Iris pigment epithelial cell (primary cell): ENCODE results near the gene NELL1.

Experiments
- DNase-seq: peaks from one replicate; pipeline ENCODE4 v3.0.0-alpha.2; 2011; ENCODE audit warnings: low read depth

NELL1 gene

GRCh38 chr11:21426931-21427330 is 757.5 kb downstream of the NELL1 start:
- no peak for DNase-seq

- no peak for DNase-seq
These were observed 758.3 kb downstream of the NELL1 start for GRCh38 chr11:21427726-21428125.

GRCh38 chr11:21428796-21429195 is 759.4 kb downstream of the NELL1 start:
- no peak for DNase-seq

- DNase-seq, result no peak
These were observed 760.0 kb downstream of the NELL1 start for GRCh38 chr11:21429401-21429800.

GRCh38 chr11:21430537-21430936 is 761.2 kb downstream of the NELL1 start:
- no peak for DNase-seq

GRCh38 chr11:21446939-21447590 is 777.7 kb downstream of the NELL1 start:
- no peak for DNase-seq

- DNase-seq, result no peak
These were observed 778.5 kb downstream of the NELL1 start for GRCh38 chr11:21447871-21448270.

- no peak for DNase-seq
These were observed 786.8 kb downstream of the NELL1 start for GRCh38 chr11:21456186-21456585.

GRCh38 chr11:21460082-21460481 is 790.7 kb downstream of the NELL1 start:
- DNase-seq, result no peak

- DNase-seq, result no peak
These were observed 792.3 kb downstream of the NELL1 start for GRCh38 chr11:21461701-21462100.

GRCh38 chr11:21464601-21465193 is 795.3 kb downstream of the NELL1 start:
- DNase-seq, result no peak

- no peak for DNase-seq
These were observed 795.8 kb downstream of the NELL1 start for GRCh38 chr11:21465203-21465602.

GRCh38 chr11:21465920-21466319 is 796.5 kb downstream of the NELL1 start:
- no peak for DNase-seq

- no peak for DNase-seq
These were observed 801.1 kb downstream of the NELL1 start for GRCh38 chr11:21470521-21470920.

- no peak for DNase-seq
These were observed 802.9 kb downstream of the NELL1 start for GRCh38 chr11:21472261-21472660.

GRCh38 chr11:21474529-21474928 is 805.1 kb downstream of the NELL1 start:
- no peak for DNase-seq

GRCh38 chr11:21475276-21475675 is 805.9 kb downstream of the NELL1 start:
- DNase-seq, result no peak

GRCh38 chr11:21476588-21476987 is 807.2 kb downstream of the NELL1 start:
- DNase-seq, result no peak

- no peak for DNase-seq
These were observed 810.9 kb downstream of the NELL1 start for GRCh38 chr11:21480240-21480639.

- no peak for DNase-seq
These were observed 811.9 kb downstream of the NELL1 start for GRCh38 chr11:21481255-21481654.

- no peak for DNase-seq
These were observed 814.7 kb downstream of the NELL1 start for GRCh38 chr11:21484039-21484438.

- no peak for DNase-seq
These were observed 815.6 kb downstream of the NELL1 start for GRCh38 chr11:21485006-21485405.

- DNase-seq, result no peak
These were observed 816.0 kb downstream of the NELL1 start for GRCh38 chr11:21485426-21485825.
